SU-DHL-6 (cell line): Measurements from ENCODE around the gene PPP1R14C.

Experiments
- H2AFZ ChIP-seq: fragments of 200-600 bp; sonication (generic); 2 replicates; pipeline ENCODE4 v1.6.1; 2014; ENCODE audit warnings: low read depth, mild to moderate bottlenecking, moderate library complexity, mixed read lengths, antibody characterized with exemption, low read length; ENCODE audit not compliant: severe bottlenecking
- H3F3A ChIP-seq: fragments of 200-600 bp; shearing (Covaris generic); 2 replicates; pipeline ENCODE4 v1.6.0; 2016; ENCODE audit warnings: antibody characterized with exemption, mild to moderate bottlenecking; ENCODE audit not compliant: insufficient read depth
- H3K27ac ChIP-seq: fragments of 200-600 bp; sonication (generic); 2 replicates; pipeline ENCODE4 v1.5.1; 2016; ENCODE audit warnings: low read depth, mild to moderate bottlenecking, low read length, moderate library complexity, mixed read lengths
- H3K27me3 ChIP-seq: fragments of 200-600 bp; sonication (generic), shearing (Covaris generic); 2 replicates; pipeline ENCODE4 v1.6.0; 2014; ENCODE audit warnings: mild to moderate bottlenecking, low read length
- H3K36me3 ChIP-seq: fragments of 200-600 bp; sonication (generic); 2 replicates; pipeline ENCODE4 v1.6.1; 2014; ENCODE audit warnings: mild to moderate bottlenecking, low read length, mixed read lengths
- H3K4me2 ChIP-seq: fragments of 300-600, 200-600 bp; shearing (Covaris generic), sonication (generic); 2 replicates; pipeline ENCODE4 v1.6.0; 2014; ENCODE audit warnings: low read length, low read depth, mild to moderate bottlenecking; ENCODE audit not compliant: poor library complexity, severe bottlenecking
- H3K4me3 ChIP-seq: fragments of 200-600 bp; sonication (generic); 2 replicates; pipeline ENCODE4 v1.5.1; 2014; ENCODE audit warnings: antibody characterized with exemption, low read length, mild to moderate bottlenecking, mixed read lengths; ENCODE audit not compliant: insufficient read depth, poor library complexity, severe bottlenecking
- H3K79me2 ChIP-seq: fragments of 200-600 bp; sonication (generic); 2 replicates; pipeline ENCODE4 v1.6.1; 2014; ENCODE audit warnings: mild to moderate bottlenecking, low read length, moderate library complexity; ENCODE audit not compliant: insufficient read depth
- H3K9ac ChIP-seq: fragments of 200-600 bp; sonication (generic); 2 replicates; pipeline ENCODE4 v1.7.0; 2014; ENCODE audit warnings: mild to moderate bottlenecking, low read length
- H3K9me2 ChIP-seq: fragments of 200-600 bp; sonication (generic); replicated peaks from 2 replicates; pipeline ENCODE4 v1.6.1; 2014; ENCODE audit warnings: low read length; ENCODE audit not compliant: insufficient read depth
- H3K9me3 ChIP-seq: fragments of 200-600 bp; sonication (generic); 2 replicates; pipeline ENCODE4 v1.6.1; 2014; ENCODE audit warnings: low read length, mixed read lengths; ENCODE audit not compliant: insufficient read depth
- H4K20me1 ChIP-seq: fragments of 200-600 bp; sonication (generic); 2 replicates; pipeline ENCODE4 v1.6.1; 2014; ENCODE audit warnings: low read depth, mild to moderate bottlenecking, antibody characterized with exemption, low read length, moderate library complexity, mixed read lengths
- CTCF ChIP-seq: fragments of 200-600 bp; sonication (generic); IDR thresholded peaks from one replicate; pipeline ENCODE4 v1.5.1; 2017; ENCODE audit warnings: antibody characterized with exemption, mild to moderate bottlenecking, low read length, moderate library complexity; ENCODE audit not compliant: insufficient read depth, poor library complexity, severe bottlenecking
- EZH2phosphoT487 ChIP-seq: fragments of 200-600 bp; sonication (generic), shearing (Covaris generic); conservative IDR thresholded peaks from 2 replicates; pipeline ENCODE4 v1.6.1; 2018; ENCODE audit warnings: mild to moderate bottlenecking, antibody characterized with exemption, low read length, moderate library complexity, mixed read lengths

The PPP1R14C gene

GRCh38 chr6:150266963-150267685, 124.3 kb downstream of the PPP1R14C start:
- no peaks in the 10 kb centered on the region for H4K20me1 ChIP-seq
- H3K9me2 ChIP-seq, result no peaks in the 10 kb centered on the region
- no peak overlapping the region for H3K4me2 ChIP-seq
- no peak overlapping the region for H3K4me3 ChIP-seq
- H3K9me3 ChIP-seq, result no peaks in the 10 kb centered on the region
- H3K27me3 ChIP-seq, result no peaks in the 10 kb centered on the region
- no peaks in the 10 kb centered on the region for H3F3A ChIP-seq
- H2AFZ ChIP-seq, result no peak overlapping the region
- H3K27ac ChIP-seq, result no peak overlapping the region
- H3K79me2 ChIP-seq, result no peaks in the 10 kb centered on the region
- H3K9ac ChIP-seq, result no peak overlapping the region
- no peaks in the 10 kb centered on the region for H3K36me3 ChIP-seq
- TF ChIP-seq CTCF, result no peak
- TF ChIP-seq EZH2phosphoT487, result no peak

GRCh38 chr6:150267686-150268561, 125.1 kb downstream of the PPP1R14C start:
- TF ChIP-seq EZH2phosphoT487 (no peak), CTCF (no peak)
- Histone ChIP-seq H3K9me3 (no peaks in the 10 kb centered on the region), H3K36me3 (no peaks in the 10 kb centered on the region), H3K79me2 (no peaks in the 10 kb centered on the region), H3F3A (no peaks in the 10 kb centered on the region), H4K20me1 (no peaks in the 10 kb centered on the region), H2AFZ (no peak overlapping the region), H3K27ac (no peak overlapping the region), H3K27me3 (no peaks in the 10 kb centered on the region), H3K9ac (no peak overlapping the region), H3K4me3 (no peak overlapping the region), H3K9me2 (no peaks in the 10 kb centered on the region), H3K4me2 (no peak overlapping the region)

GRCh38 chr6:150269130-150269856, 126.4 kb downstream of the PPP1R14C start:
- Histone ChIP-seq H2AFZ (no peak overlapping the region), H3F3A (no peaks in the 10 kb centered on the region), H3K79me2 (no peaks in the 10 kb centered on the region), H3K9me3 (no peaks in the 10 kb centered on the region), H3K27me3 (no peaks in the 10 kb centered on the region), H3K4me2 (no peak overlapping the region), H3K36me3 (no peaks in the 10 kb centered on the region), H3K27ac (no peak overlapping the region), H3K4me3 (no peak overlapping the region), H3K9ac (no peak overlapping the region), H4K20me1 (no peaks in the 10 kb centered on the region), H3K9me2 (no peaks in the 10 kb centered on the region)
- TF ChIP-seq EZH2phosphoT487 (no peak), CTCF (no peak)
